IPS DF 19.7 (cell line): ENCODE data around the gene PPP3R1.

Source experiments
- DNase-seq: peaks from one replicate; pipeline ENCODE4 v3.0.0-alpha.2; 2013; ENCODE audit warnings: low read depth, low spot score

PPP3R1 gene

GRCh38 chr2:68151037-68151436, 101.3 kb downstream of the PPP3R1 start:
- DNase-seq: no peak

- DNase-seq: no peak
Measured at GRCh38 chr2:68141875-68142274, 110.5 kb downstream of the PPP3R1 start.

- no peak for DNase-seq
Measured at GRCh38 chr2:68135448-68136320, 116.6 kb downstream of the PPP3R1 start.

GRCh38 chr2:68134554-68134953, 117.8 kb downstream of the PPP3R1 start:
- DNase-seq: no peak

- no peak for DNase-seq
Measured at GRCh38 chr2:68134120-68134519, 118.2 kb downstream of the PPP3R1 start.
